Measurements from ENCODE around the gene SLC38A2. TPM values are rescaled to one million over a fixed set of nuclear protein-coding genes. Genes with fewer than 3 reads are reported as not detected.

SLC38A2 gene
- total and polyA plus RNA-seq, 2 of the 4 experiments (the other 2 are of a cell fraction): 313 to 881 TPM

DNA sequence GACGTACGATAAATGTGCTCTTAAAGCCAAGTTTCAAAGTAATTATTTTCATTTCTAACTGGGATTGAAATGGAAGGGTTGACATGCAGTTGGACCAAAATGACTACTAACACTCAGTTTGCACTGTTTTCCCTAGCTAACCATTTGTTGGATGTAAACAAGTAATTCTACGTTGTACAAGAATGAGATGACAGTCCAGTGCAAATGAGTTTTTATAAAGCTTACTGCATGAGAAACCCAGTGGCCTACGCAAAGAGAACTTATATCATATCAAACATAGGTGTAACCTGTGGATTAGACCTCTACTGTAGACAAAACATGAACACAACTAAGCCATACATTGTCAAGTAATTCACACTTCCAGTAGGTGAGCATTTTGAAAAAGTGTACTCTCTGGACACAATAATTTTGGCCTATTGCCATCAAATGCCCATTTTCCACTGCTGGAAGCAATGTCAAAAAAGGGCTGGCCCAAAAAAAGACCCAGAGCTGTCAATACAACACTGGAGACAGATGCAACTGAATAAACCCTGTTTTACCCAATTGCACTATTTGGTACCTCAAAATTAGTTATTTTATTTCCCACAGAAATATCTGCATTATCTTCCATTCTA is 12.8 kb downstream of the SLC38A2 start:
- in situ Hi-C loops (cut with MboI; ENCODE audit: low sequenced_read_pairs): loop anchor here (10.0 kb wide), 2 partner anchors 205 to 655 kb away; no protein-coding TSS in a partner anchor
- DNase-seq: no peak
- BruUV-seq (replicated peaks): no TSS peak

More for the DNA sequence above, 12.8 kb downstream of the SLC38A2 start:
- H2BK120ac ChIP-seq (ENCODE audit: low read depth, low read length): no peak overlapping the region
- no CpG with 5 or more reads among the region's 4 CpGs for WGBS, 2 experiments (ENCODE audit: extremely low coverage in 2 of 2, insufficient read length in 1 of 2)
- H3K56ac ChIP-seq (ENCODE audit: extremely low read depth, insufficient read depth, low read length): no peak overlapping the region
- no peak for ATAC-seq (ENCODE audit: low read depth)
- TF ChIP-seq FOS (IDR thresholded peaks at IDR 0.05; ENCODE audit: low read depth, low read length) (no peak), CHD1 (IDR thresholded peaks at IDR 0.05; ENCODE audit: low read depth, low read length) (no peak), BHLHE40 (IDR thresholded peaks at IDR 0.05; ENCODE audit: low read depth, low read length) (no peak), SMC3 (IDR thresholded peaks at IDR 0.05; ENCODE audit: low read depth, low read length) (no peak), NFE2L2 (IDR thresholded peaks at IDR 0.05; ENCODE audit: low read depth, low read length) (no peak), RFX5 (IDR thresholded peaks at IDR 0.05; ENCODE audit: low read depth, low read length) (no peak), RAD21 (IDR thresholded peaks at IDR 0.05; ENCODE audit: low read length) (no peak), POLR2A (IDR thresholded peaks at IDR 0.05; ENCODE audit: low read depth, low read length) (no peak; the same call in 1 of the 2 replicates), MAZ (IDR thresholded peaks at IDR 0.05; ENCODE audit: borderline replicate concordance, low read depth, low read length) (no peak), MAFK (IDR thresholded peaks at IDR 0.05; ENCODE audit: low read depth, low read length) (no peak), RCOR1 (IDR thresholded peaks at IDR 0.05; ENCODE audit: insufficient replicate concordance, low read length) (no peak), MXI1 (IDR thresholded peaks at IDR 0.05; ENCODE audit: borderline replicate concordance, low read depth, low read length) (no peak)
- TF ChIP-seq, protein P1, sequence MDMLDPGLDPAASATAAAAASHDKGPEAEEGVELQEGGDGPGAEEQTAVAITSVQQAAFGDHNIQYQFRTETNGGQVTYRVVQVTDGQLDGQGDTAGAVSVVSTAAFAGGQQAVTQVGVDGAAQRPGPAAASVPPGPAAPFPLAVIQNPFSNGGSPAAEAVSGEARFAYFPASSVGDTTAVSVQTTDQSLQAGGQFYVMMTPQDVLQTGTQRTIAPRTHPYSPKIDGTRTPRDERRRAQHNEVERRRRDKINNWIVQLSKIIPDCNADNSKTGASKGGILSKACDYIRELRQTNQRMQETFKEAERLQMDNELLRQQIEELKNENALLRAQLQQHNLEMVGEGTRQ (IDR thresholded peaks at IDR 0.05; ENCODE audit: low read depth, low read length): no peak
- peaks cover 43% of the 10 kb centered on the region for H3K36me3 ChIP-seq (ENCODE audit: control insufficient read depth, insufficient read depth, low read length)
- dilution Hi-C loops (cut with HindIII; ENCODE audit: low sequenced_read_pairs, unreplicated experiment) (no loop called here), intact Hi-C loops (cut with micrococcal nuclease) (loop anchor here (5.0 to 10.0 kb wide), 2 partner anchors 175 to 367 kb away; partner anchors contain the start of gene SCAF11)
- H3K9me3 ChIP-seq (ENCODE audit: control insufficient read depth, insufficient read depth, low read length): no peaks in the 10 kb centered on the region
- H3K18ac ChIP-seq (ENCODE audit: low read depth, low read length): no peak overlapping the region
- no peak overlapping the region for H2BK5ac ChIP-seq (ENCODE audit: low read depth, low read length, poor library complexity, severe bottlenecking)
- H2BK15ac ChIP-seq (ENCODE audit: low read depth, low read length): no peak overlapping the region
- H2AK5ac ChIP-seq (ENCODE audit: low read depth, low read length): no peak overlapping the region
- no peak overlapping the region for H3K4ac ChIP-seq (ENCODE audit: low read depth, low read length)
- no peaks in the 10 kb centered on the region for H3K9me1 ChIP-seq (ENCODE audit: insufficient read depth, low read length)
- H3K4me1 ChIP-seq (ENCODE audit: control insufficient read depth, insufficient read depth, low read length): no peaks in the 10 kb centered on the region
- no peak overlapping the region for H2AK9ac ChIP-seq (replicated peaks; ENCODE audit: low read depth, low read length, poor library complexity)
- ChIA-PET CTCF (no interaction called here), POLR2A (ENCODE audit: unreplicated experiment) (interaction anchor here (1.1 kb wide), 1 partner anchor 27 kb away, joined by 5 read pairs; no protein-coding TSS in a partner anchor)
- no peak overlapping the region for H3K23ac ChIP-seq (ENCODE audit: low read depth, low read length)
- H4K5ac ChIP-seq (ENCODE audit: low read depth, low read length): no peak overlapping the region
- H3K14ac ChIP-seq (replicated peaks; ENCODE audit: low read depth, low read length): no peak overlapping the region
- H3K27ac ChIP-seq (ENCODE audit: insufficient read depth, low read length): no peak overlapping the region
- no peak overlapping the region for H2BK20ac ChIP-seq (ENCODE audit: low read depth, low read length)
- H3K4me2 ChIP-seq (ENCODE audit: low read depth, low read length): no peak overlapping the region
- no peak overlapping the region for H3K4me3 ChIP-seq (ENCODE audit: insufficient read depth, low read depth, low read length)
- no peak overlapping the region for H4K91ac ChIP-seq (ENCODE audit: insufficient read depth, low read depth, low read length)
- H4K20me1 ChIP-seq (ENCODE audit: insufficient read depth, low read length): peaks cover 81% of the 10 kb centered on the region
- H2AFZ ChIP-seq (replicated peaks; ENCODE audit: low read length, poor library complexity): no peak overlapping the region
- no peak overlapping the region for H3K9ac ChIP-seq (ENCODE audit: low read depth, low read length)
- H3K79me1 ChIP-seq (ENCODE audit: low read depth in 1 of 2, low read length in 2 of 2): peaks cover 0 to 28% of the 10 kb centered on the region in 2 experiments; a peak in 2 of 4 replicates
- H4K8ac ChIP-seq (ENCODE audit: low read depth in 2 of 2, low read length in 2 of 2): no peak overlapping the region
- H3K27me3 ChIP-seq (ENCODE audit: control insufficient read depth, insufficient read depth, low read length): no peaks in the 10 kb centered on the region

All from IMR-90 (cell line).